Measurements from ENCODE around the gene ZNF175. TPM values are rescaled to one million over a fixed set of nuclear protein-coding genes. Genes with fewer than 3 reads are reported as not detected.

The ZNF175 gene
- total and polyA plus RNA-seq, 4 donors = 8.5 to 17.8 (median 12.4) TPM

DNA sequence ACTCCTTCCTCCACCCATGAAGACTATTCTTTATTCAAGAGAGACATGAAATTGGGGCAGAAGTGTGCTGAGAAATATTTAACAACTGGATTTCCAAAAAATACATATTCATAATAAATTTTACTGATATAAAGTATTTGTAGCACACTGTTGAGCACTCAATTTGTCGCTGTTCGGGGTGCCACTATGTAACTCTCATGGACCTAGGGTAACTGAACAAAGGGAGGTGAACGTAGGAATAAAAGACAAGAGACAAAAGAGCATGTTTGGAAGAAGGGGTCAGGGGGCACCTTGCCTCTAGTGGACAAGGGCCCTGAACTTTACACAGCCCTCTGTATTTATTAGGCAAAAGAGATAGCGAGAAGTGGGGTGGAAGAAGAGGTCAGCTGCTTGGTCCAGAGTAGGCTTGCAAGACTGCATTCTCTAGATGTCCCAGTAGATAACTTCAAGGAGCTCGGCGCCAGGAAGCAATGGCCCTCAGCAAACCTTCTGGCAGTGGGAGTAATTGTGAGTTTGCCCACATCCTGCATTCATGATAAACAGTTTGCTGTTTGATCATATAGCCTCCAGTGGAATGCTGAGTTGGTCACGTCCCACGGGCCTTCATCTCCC lies 4.5 kb upstream of the ZNF175 start:
- DNase-seq (ENCODE audit: low read depth in 4 of 6, low spot score in 6 of 6) = no peak
- peaks cover 27% of the 10 kb centered on the region for H3K27me3 ChIP-seq (ENCODE audit: control insufficient read depth, insufficient read depth, low read length)

DNA sequence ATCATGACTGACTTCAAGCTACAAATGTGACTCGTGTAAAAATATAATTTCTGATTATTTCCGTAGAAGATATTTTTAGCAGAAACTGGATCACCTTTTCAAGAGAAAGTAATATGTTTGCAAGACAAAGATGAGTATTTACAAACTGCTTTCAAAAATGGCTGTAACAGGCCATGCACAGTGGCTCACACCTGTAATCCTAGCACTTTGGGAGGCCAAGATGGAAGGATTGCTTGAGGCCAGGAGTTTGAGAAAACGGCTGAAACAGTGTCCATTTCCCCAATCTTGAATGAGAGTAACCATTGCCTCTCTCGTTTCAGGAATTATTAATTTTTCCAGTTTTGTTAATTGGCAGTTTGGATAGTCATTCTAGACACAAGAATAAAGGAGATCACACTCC lies 3.5 kb upstream of the ZNF175 start:
- Histone ChIP-seq H3K36me3 (ENCODE audit: control insufficient read depth, insufficient read depth, low read length) (no peaks in the 10 kb centered on the region), H3K27ac (ENCODE audit: low read depth, low read length) (no peak overlapping the region), H3K4me1 (ENCODE audit: control insufficient read depth, insufficient read depth, low read length) (peaks cover 5% of the 10 kb centered on the region), H3K4me3 (ENCODE audit: low read depth, low read length) (no peak overlapping the region), H3K27me3 (ENCODE audit: control insufficient read depth, insufficient read depth, low read length) (peaks cover 27% of the 10 kb centered on the region), H3K9me3 (ENCODE audit: control insufficient read depth, insufficient read depth, low read length) (no peaks in the 10 kb centered on the region)
- no peak for DNase-seq (ENCODE audit: low read depth in 4 of 6, low spot score in 6 of 6)
- WGBS (ENCODE audit: insufficient coverage) = no CpG with 5 or more reads among the region's 4 CpGs

More for the DNA sequence above, 4.5 kb upstream of the ZNF175 start:
- no peak overlapping the region for H3K4me3 ChIP-seq (ENCODE audit: low read depth, low read length)
- H3K27ac ChIP-seq (ENCODE audit: low read depth, low read length) = no peak overlapping the region
- no peaks in the 10 kb centered on the region for H3K36me3 ChIP-seq (ENCODE audit: control insufficient read depth, insufficient read depth, low read length)
- no peaks in the 10 kb centered on the region for H3K4me1 ChIP-seq (ENCODE audit: control insufficient read depth, insufficient read depth, low read length)
- 76% methylated on average over 6 of the region's 8 CpGs for WGBS (ENCODE audit: insufficient coverage)
- H3K9me3 ChIP-seq (ENCODE audit: control insufficient read depth, insufficient read depth, low read length) = no peaks in the 10 kb centered on the region

DNA sequence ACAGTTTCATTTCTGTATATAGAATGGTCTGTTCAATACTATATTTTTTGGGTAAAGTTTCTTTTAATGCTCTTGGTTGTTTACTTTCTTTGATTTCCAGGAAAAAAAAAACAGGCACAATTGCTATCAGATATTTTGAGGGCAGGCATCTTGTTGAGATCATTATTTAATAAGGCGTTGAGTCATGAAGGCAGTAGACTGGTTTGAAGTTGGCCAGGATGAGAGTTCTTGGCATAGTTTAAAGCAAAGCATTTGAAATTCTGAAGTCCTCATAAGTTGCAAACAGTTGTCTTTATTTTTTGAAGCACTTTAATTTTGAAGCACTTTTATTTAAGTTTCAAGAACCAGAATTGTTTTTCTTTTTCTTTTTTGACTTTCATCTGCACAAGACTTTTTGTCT lies 2.6 kb upstream of the ZNF175 start:
- H3K4me1 ChIP-seq (ENCODE audit: control insufficient read depth, insufficient read depth, low read length) = peaks cover 5% of the 10 kb centered on the region
- DNase-seq (ENCODE audit: low read depth in 4 of 6, low spot score in 6 of 6) = no peak
- peaks cover 5% of the 10 kb centered on the region for H3K36me3 ChIP-seq (ENCODE audit: control insufficient read depth, insufficient read depth, low read length)
- H3K27ac ChIP-seq (ENCODE audit: low read depth, low read length) = no peak overlapping the region
- 100% methylated on average over 1 of the region's 1 CpG for WGBS (ENCODE audit: insufficient coverage)
- H3K4me3 ChIP-seq (ENCODE audit: low read depth, low read length) = no peak overlapping the region
- no peaks in the 10 kb centered on the region for H3K9me3 ChIP-seq (ENCODE audit: control insufficient read depth, insufficient read depth, low read length)
- peaks cover 27% of the 10 kb centered on the region for H3K27me3 ChIP-seq (ENCODE audit: control insufficient read depth, insufficient read depth, low read length)

DNA sequence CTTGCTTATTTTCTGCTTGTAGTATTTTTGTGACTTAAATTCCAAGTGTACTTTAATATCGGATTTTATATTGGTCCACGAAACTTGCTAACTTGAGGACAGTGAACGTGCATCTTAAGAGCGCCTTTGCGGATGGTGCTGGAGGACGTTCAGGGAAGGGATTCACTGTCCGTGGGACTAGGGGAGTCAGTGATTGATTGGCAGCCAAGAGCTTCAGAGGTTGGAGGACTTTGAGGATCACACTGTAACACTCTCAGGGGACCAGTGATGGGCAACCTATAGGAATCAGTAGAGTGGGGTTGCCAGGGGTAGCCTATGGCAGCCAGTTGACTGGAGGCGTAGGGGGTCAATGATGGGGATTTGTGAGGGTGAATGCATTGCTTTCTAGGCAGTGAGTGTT lies 516 bp downstream of the ZNF175 start:
- peaks cover 5% of the 10 kb centered on the region for H3K4me1 ChIP-seq (ENCODE audit: control insufficient read depth, insufficient read depth, low read length)
- WGBS (ENCODE audit: insufficient coverage) = 4% methylated on average over 8 of the region's 8 CpGs
- H3K36me3 ChIP-seq (ENCODE audit: control insufficient read depth, insufficient read depth, low read length) = peaks cover 23% of the 10 kb centered on the region
- no peak for DNase-seq (ENCODE audit: low read depth in 4 of 6, low spot score in 6 of 6)
- H3K27ac ChIP-seq (ENCODE audit: low read depth, low read length) = no peak overlapping the region
- H3K27me3 ChIP-seq (ENCODE audit: control insufficient read depth, insufficient read depth, low read length) = peaks cover 2% of the 10 kb centered on the region
- H3K9me3 ChIP-seq (ENCODE audit: control insufficient read depth, insufficient read depth, low read length) = no peaks in the 10 kb centered on the region
- H3K4me3 ChIP-seq (ENCODE audit: low read depth, low read length) = peak overlapping the region; percentile 64

DNA sequence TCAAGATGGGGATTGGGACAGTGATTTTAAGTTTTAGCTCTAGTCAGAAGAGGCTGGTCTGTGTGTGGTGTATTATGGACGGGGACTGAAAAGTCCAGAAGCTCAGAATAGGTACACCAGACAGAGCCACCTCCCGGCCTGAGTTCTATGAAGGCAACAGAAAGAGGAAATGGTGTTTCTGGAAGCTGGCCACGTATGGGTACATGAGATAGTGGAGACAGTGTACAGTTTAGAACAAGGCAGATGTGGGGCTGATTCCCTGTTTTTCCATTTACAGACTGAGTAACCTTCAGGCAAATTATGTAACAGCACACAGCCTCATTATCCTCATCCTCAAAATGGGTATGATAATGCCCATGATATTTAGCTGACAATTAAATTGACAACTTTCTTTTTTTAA lies 1.3 kb downstream of the ZNF175 start:
- Histone ChIP-seq H3K27ac (ENCODE audit: low read depth, low read length) (no peak overlapping the region), H3K4me3 (ENCODE audit: low read depth, low read length) (no peak overlapping the region), H3K9me3 (ENCODE audit: control insufficient read depth, insufficient read depth, low read length) (no peaks in the 10 kb centered on the region), H3K27me3 (ENCODE audit: control insufficient read depth, insufficient read depth, low read length) (peaks cover 2% of the 10 kb centered on the region), H3K36me3 (ENCODE audit: control insufficient read depth, insufficient read depth, low read length) (peaks cover 25% of the 10 kb centered on the region), H3K4me1 (ENCODE audit: control insufficient read depth, insufficient read depth, low read length) (peaks cover 5% of the 10 kb centered on the region)
- WGBS (ENCODE audit: insufficient coverage) = 81% methylated on average over 2 of the region's 3 CpGs
- DNase-seq (ENCODE audit: low read depth in 4 of 6, low spot score in 6 of 6) = no peak

DNA sequence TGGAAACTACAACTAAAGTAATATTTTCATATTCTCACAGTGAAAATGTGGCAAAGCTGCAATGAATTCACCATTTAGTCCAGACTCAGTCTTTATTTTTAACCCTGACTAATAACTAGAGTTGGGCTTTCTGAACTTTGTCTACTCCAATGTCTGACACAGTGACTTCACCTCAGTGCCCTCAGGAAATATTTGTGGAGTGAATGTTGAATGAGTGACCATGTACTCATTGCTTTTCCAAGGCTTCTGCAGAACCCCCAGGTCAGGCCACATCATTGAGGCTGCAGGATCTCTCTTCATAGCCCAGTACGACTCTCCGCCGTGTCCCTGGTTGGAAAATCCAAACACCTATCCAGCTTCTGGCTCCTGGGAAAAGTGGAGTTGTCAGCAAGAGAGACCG lies 1.8 kb downstream of the ZNF175 start:
- DNase-seq (ENCODE audit: low read depth in 4 of 6, low spot score in 6 of 6) = no peak
- Histone ChIP-seq H3K9me3 (ENCODE audit: control insufficient read depth, insufficient read depth, low read length) (no peaks in the 10 kb centered on the region), H3K27me3 (ENCODE audit: control insufficient read depth, insufficient read depth, low read length) (peaks cover 2% of the 10 kb centered on the region), H3K27ac (ENCODE audit: low read depth, low read length) (no peak overlapping the region), H3K4me1 (ENCODE audit: control insufficient read depth, insufficient read depth, low read length) (peaks cover 5% of the 10 kb centered on the region), H3K4me3 (ENCODE audit: low read depth, low read length) (no peak overlapping the region), H3K36me3 (ENCODE audit: control insufficient read depth, insufficient read depth, low read length) (peaks cover 27% of the 10 kb centered on the region)
- 86% methylated on average over 1 of the region's 4 CpGs for WGBS (ENCODE audit: insufficient coverage)

DNA sequence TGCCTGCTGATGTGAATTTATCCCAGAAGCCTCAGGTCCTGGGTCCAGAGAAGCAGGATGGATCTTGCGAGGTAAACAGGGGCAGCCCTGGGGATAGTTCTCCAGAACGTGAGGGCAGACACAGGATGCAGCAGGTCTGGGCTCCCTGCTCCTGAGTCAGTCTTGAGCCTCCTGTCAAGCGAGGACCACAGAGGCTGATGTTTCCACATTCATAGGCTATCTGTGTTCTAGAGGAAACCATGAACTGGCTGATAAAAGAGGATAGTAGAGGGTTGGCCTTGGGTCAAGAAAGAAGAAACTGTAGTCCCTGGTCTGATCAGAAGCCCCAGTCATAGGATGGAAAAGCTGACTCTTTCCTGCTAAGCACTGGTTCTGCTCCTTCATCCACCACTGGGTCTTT lies 2.2 kb downstream of the ZNF175 start:
- peaks cover 5% of the 10 kb centered on the region for H3K4me1 ChIP-seq (ENCODE audit: control insufficient read depth, insufficient read depth, low read length)
- peaks cover 31% of the 10 kb centered on the region for H3K36me3 ChIP-seq (ENCODE audit: control insufficient read depth, insufficient read depth, low read length)
- no peak for DNase-seq (ENCODE audit: low read depth in 4 of 6, low spot score in 6 of 6)
- no peak overlapping the region for H3K27ac ChIP-seq (ENCODE audit: low read depth, low read length)
- no peak overlapping the region for H3K4me3 ChIP-seq (ENCODE audit: low read depth, low read length)
- no peaks in the 10 kb centered on the region for H3K9me3 ChIP-seq (ENCODE audit: control insufficient read depth, insufficient read depth, low read length)
- H3K27me3 ChIP-seq (ENCODE audit: control insufficient read depth, insufficient read depth, low read length) = peaks cover 2% of the 10 kb centered on the region
- WGBS (ENCODE audit: insufficient coverage) = 100% methylated on average over 3 of the region's 3 CpGs

DNA sequence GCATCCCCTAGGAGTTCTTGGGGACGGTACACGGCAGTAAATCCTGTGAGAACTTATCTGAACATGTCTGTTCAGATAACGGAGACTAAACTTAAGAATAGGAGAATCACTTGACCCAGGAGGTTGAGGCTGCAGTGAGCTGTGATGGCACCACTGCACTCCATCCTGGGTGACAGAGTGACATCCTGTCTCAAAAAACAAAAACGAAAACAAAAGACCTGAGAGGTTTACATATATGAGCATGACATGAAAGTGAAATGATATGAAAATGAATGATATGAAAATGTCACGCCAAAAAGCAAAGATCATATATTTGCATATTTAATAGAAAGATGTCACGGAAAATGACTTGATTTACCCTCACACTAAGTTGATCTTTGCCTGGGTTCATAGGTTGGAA lies 5.8 kb downstream of the ZNF175 start:
- 100% methylated on average over 1 of the region's 6 CpGs for WGBS (ENCODE audit: insufficient coverage)
- no peaks in the 10 kb centered on the region for H3K27me3 ChIP-seq (ENCODE audit: control insufficient read depth, insufficient read depth, low read length)
- H3K36me3 ChIP-seq (ENCODE audit: control insufficient read depth, insufficient read depth, low read length) = peaks cover 44% of the 10 kb centered on the region
- no peaks in the 10 kb centered on the region for H3K9me3 ChIP-seq (ENCODE audit: control insufficient read depth, insufficient read depth, low read length)
- no peak for DNase-seq (ENCODE audit: low read depth in 4 of 6, low spot score in 6 of 6)
- H3K27ac ChIP-seq (ENCODE audit: low read depth, low read length) = no peak overlapping the region
- no peak overlapping the region for H3K4me3 ChIP-seq (ENCODE audit: low read depth, low read length)
- peaks cover 5% of the 10 kb centered on the region for H3K4me1 ChIP-seq (ENCODE audit: control insufficient read depth, insufficient read depth, low read length)

DNA sequence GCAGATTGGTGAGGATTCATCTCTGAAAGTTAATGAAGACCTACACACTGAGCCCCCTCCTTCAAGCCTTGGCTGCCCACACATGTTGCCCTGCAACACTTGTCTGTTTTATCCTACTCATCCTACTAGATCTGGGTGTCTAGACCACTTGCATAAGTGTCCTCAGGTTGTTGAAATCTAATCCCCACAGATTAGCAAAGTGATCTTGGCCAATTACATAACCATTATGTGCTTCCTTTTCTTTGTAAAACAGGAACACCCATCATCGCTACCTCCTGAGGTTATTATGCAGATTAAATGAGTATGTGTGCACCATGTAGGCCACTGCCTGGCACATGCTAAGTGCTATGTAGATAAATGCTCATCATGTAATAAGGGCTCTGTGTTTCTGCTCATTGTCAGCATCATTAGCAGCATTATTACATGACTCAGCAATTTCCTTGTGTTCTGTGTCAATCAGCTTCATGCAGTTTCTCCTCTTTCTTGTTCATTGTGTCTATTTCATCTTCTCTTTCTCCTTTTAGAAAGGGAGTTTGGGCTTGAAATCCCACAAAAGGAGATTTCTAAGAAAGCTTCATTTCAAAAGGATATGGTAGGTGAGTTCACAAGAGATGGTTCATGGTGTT lies 15.1 kb downstream of the ZNF175 start:
- WGBS (ENCODE audit: insufficient coverage) = no CpG with 5 or more reads among the region's 1 CpG
- no peak overlapping the region for H3K27ac ChIP-seq (ENCODE audit: low read depth, low read length)
- H3K27me3 ChIP-seq (ENCODE audit: control insufficient read depth, insufficient read depth, low read length) = no peaks in the 10 kb centered on the region
- no peak for DNase-seq (ENCODE audit: low read depth in 4 of 6, low spot score in 6 of 6)
- no peaks in the 10 kb centered on the region for H3K9me3 ChIP-seq (ENCODE audit: control insufficient read depth, insufficient read depth, low read length)
- H3K4me3 ChIP-seq (ENCODE audit: low read depth, low read length) = no peak overlapping the region
- no peaks in the 10 kb centered on the region for H3K4me1 ChIP-seq (ENCODE audit: control insufficient read depth, insufficient read depth, low read length)
- peaks cover 24% of the 10 kb centered on the region for H3K36me3 ChIP-seq (ENCODE audit: control insufficient read depth, insufficient read depth, low read length)

DNA sequence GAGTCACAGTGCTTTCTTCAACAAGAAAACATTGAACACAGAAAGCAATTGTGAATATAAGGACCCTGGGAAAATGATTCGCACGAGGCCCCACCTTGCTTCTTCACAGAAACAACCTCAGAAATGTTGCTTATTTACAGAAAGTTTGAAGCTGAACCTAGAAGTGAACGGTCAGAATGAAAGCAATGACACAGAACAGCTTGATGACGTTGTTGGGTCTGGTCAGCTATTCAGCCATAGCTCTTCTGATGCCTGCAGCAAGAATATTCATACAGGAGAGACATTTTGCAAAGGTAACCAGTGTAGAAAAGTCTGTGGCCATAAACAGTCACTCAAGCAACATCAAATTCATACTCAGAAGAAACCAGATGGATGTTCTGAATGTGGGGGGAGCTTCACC lies 15.7 kb downstream of the ZNF175 start:
- Histone ChIP-seq H3K36me3 (ENCODE audit: control insufficient read depth, insufficient read depth, low read length) (peaks cover 21% of the 10 kb centered on the region), H3K9me3 (ENCODE audit: control insufficient read depth, insufficient read depth, low read length) (no peaks in the 10 kb centered on the region), H3K4me3 (ENCODE audit: low read depth, low read length) (no peak overlapping the region), H3K4me1 (ENCODE audit: control insufficient read depth, insufficient read depth, low read length) (no peaks in the 10 kb centered on the region), H3K27me3 (ENCODE audit: control insufficient read depth, insufficient read depth, low read length) (no peaks in the 10 kb centered on the region), H3K27ac (ENCODE audit: low read depth, low read length) (no peak overlapping the region)
- DNase-seq (ENCODE audit: low read depth in 4 of 6, low spot score in 6 of 6) = no peak
- whole genome bisulfite sequencing (ENCODE audit: insufficient coverage) = 96% methylated on average over 2 of the region's 4 CpGs

Data from spinal cord (tissue), 10 donors.